BLaER1 (cell line): ENCODE results near the gene MS4A1.

ENCODE experiments used
- H3K27ac ChIP-seq: shearing (Covaris generic); formaldehyde crosslinking; 2 replicates; pipeline ENCODE4 v1.8.1; 2022
- H3K27me3 ChIP-seq: shearing (Covaris generic); formaldehyde crosslinking; 2 replicates; pipeline ENCODE4 v1.8.1; 2022
- H3K36me3 ChIP-seq: shearing (Covaris generic); formaldehyde crosslinking; 2 replicates; pipeline ENCODE4 v1.8.1; 2022
- H3K4me1 ChIP-seq: shearing (Covaris generic); formaldehyde crosslinking; 2 replicates; pipeline ENCODE4 v1.8.1; 2022
- H3K4me2 ChIP-seq: shearing (Covaris generic); formaldehyde crosslinking; 2 replicates; pipeline ENCODE4 v1.8.1; 2022
- H3K4me3 ChIP-seq: shearing (Covaris generic); formaldehyde crosslinking; 2 replicates; pipeline ENCODE4 v1.8.1; 2022
- H3K9ac ChIP-seq: shearing (Covaris generic); formaldehyde crosslinking; 2 replicates; pipeline ENCODE4 v1.8.1; 2022
- H3K9me3 ChIP-seq: shearing (Covaris generic); formaldehyde crosslinking; 2 replicates; pipeline ENCODE4 v1.8.1; 2022
- H4K20me1 ChIP-seq: shearing (Covaris generic); formaldehyde crosslinking; 2 replicates; pipeline ENCODE4 v1.8.1; 2022
- Cebpa-rat ChIP-seq: shearing (Covaris generic); IDR thresholded peaks from 2 replicates; pipeline ENCODE4 v1.8.1; 2022

The MS4A1 gene

DNA sequence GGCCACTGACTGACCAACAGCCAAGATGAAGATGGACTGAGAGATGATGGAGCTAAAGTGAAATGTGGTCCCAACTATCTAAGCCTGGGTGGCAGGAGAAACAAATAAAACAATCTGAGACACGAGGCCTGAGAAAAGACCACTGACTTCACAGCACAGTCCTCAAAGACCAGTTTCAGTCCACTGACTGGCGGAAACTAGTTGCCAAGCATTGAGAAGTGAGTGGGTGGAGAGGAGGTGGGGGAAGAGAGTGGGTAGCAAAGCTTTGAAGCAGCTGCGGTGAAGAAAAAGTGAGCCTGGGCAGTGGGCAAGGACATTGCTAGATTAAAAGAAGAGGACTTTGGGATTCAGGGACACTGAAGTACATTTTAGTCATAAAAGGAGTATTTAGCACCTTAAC lies 1.9 kb downstream of the MS4A1 start:
- Histone ChIP-seq H3K4me3 (no peak overlapping the region; the same call in 1 of the 2 replicates), H3K9ac (no peak overlapping the region), H3K27ac (peak overlapping the region; percentile 13)

DNA sequence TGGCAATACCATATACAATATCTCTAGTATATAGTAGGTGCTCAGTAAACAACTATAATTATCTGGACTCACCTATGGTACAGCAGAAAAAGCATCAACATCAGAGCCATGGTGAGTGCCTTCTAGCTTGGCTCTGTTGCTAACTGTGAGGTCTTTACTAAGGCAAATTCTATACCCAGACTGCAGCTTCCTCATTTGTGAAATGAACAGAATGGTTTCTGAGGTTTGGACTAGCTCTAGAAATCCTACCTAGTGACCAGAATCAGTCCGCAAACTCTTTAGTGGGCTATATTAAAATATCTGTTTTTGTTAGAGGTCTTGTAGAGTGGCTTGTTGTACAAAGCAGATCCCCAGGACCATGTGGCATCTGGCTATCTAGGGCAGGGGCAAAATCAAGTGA lies 3.7 kb downstream of the MS4A1 start:
- no peak overlapping the region for H3K4me3 ChIP-seq
- no peak overlapping the region for H3K4me2 ChIP-seq
- H3K36me3 ChIP-seq, result peaks cover 5% of the 10 kb centered on the region; the same call in 1 of the 2 replicates
- H3K9ac ChIP-seq, result no peak overlapping the region
- H3K27ac ChIP-seq, result no peak overlapping the region
- no peaks in the 10 kb centered on the region for H3K27me3 ChIP-seq
- H3K4me1 ChIP-seq, result peaks cover 40% of the 10 kb centered on the region
- TF ChIP-seq Cebpa-rat, result no peak
- H4K20me1 ChIP-seq, result no peaks in the 10 kb centered on the region
- H3K9me3 ChIP-seq, result 0 out of 2 replicates have a peak, but pooled peaks cover 6% of the 10 kb centered on the region

More for the DNA sequence above, 1.9 kb downstream of the MS4A1 start:
- Histone ChIP-seq H3K9me3 (0 out of 2 replicates have a peak, but pooled peaks cover 6% of the 10 kb centered on the region), H3K27me3 (no peaks in the 10 kb centered on the region), H3K36me3 (no peaks in the 10 kb centered on the region), H3K4me2 (peak overlapping the region; percentile 75), H3K4me1 (peaks cover 44% of the 10 kb centered on the region), H4K20me1 (no peaks in the 10 kb centered on the region)
- no peak for TF ChIP-seq Cebpa-rat

DNA sequence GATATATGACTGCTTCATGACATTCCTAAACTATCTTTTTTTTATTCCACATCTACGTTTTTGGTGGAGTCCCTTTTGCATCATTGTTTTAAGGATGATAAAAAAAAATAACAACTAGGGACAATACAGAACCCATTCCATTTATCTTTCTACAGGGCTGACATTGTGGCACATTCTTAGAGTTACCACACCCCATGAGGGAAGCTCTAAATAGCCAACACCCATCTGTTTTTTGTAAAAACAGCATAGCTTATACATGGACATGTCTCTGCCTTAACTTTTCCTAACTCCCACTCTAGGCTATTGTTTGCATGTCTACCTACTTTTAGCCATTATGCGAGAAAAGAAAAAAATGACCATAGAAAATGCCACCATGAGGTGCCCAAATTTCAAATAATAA lies 13.2 kb downstream of the MS4A1 start:
- no peak for TF ChIP-seq Cebpa-rat
- 0 out of 2 replicates have a peak, but pooled peaks cover 3% of the 10 kb centered on the region for H3K36me3 ChIP-seq
- H3K4me1 ChIP-seq, result peaks cover 6% of the 10 kb centered on the region; the same call in 1 of the 2 replicates

DNA sequence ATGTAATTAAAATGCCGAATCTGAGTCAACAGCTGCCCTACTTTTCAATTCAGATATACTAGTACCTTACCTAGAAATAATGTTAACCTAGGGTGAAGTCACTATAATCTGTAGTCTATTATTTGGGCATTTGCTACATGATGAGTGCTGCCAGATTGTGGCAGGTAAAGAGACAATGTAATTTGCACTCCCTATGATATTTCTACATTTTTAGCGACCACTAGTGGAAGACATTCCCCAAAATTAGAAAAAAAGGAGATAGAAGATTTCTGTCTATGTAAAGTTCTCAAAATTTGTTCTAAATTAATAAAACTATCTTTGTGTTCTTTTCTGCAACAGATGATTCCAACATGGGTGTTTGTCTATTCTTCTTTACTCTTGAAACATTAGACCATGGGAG lies 14.1 kb downstream of the MS4A1 start:
- no peak overlapping the region for H3K4me2 ChIP-seq
- no peaks in the 10 kb centered on the region for H4K20me1 ChIP-seq
- H3K9ac ChIP-seq, result no peak overlapping the region
- H3K27ac ChIP-seq, result no peak overlapping the region
- H3K9me3 ChIP-seq, result peaks cover 5% of the 10 kb centered on the region; the same call in 1 of the 2 replicates
- H3K27me3 ChIP-seq, result no peaks in the 10 kb centered on the region
- 0 out of 2 replicates have a peak, but pooled peaks cover 3% of the 10 kb centered on the region for H3K36me3 ChIP-seq
- H3K4me1 ChIP-seq, result peaks cover 2% of the 10 kb centered on the region; the same call in 1 of the 2 replicates
- TF ChIP-seq Cebpa-rat, result no peak
- H3K4me3 ChIP-seq, result no peak overlapping the region

More for the DNA sequence above, 13.2 kb downstream of the MS4A1 start:
- Histone ChIP-seq H3K4me2 (no peak overlapping the region), H3K27ac (no peak overlapping the region), H3K4me3 (no peak overlapping the region), H3K9me3 (no peaks in the 10 kb centered on the region), H3K27me3 (no peaks in the 10 kb centered on the region), H4K20me1 (no peaks in the 10 kb centered on the region), H3K9ac (no peak overlapping the region)

DNA sequence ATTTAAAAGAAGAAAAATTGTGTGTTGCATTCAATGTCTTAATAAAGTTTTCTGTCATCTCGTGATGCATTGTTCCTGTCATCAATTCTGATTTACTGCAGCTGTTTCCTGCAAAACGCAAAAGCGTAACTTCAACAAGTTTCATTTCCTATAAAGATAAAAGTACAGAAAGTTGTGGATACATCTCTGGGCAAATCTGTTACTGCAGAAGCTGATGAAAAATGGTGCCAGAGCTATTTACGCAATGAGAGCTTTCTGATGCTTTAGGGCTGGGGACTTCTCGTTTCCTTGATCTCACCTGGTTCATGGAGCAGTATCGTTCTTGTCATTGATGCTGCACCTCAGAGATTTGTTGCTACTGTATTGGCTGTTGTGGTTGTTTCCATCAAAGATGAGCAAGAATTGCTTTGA lies 21.4 kb downstream of the MS4A1 start:
- Histone ChIP-seq H3K4me2 (peak overlapping the region; percentile 83), H3K9me3 (peaks cover 5% of the 10 kb centered on the region; the same call in 1 of the 2 replicates), H3K9ac (no peak overlapping the region), H3K27me3 (no peaks in the 10 kb centered on the region), H3K4me3 (no peak overlapping the region), H3K36me3 (no peaks in the 10 kb centered on the region), H4K20me1 (no peaks in the 10 kb centered on the region), H3K4me1 (peaks cover 34% of the 10 kb centered on the region), H3K27ac (peak overlapping the region; percentile 79; the same call in 1 of the 2 replicates)
- TF ChIP-seq Cebpa-rat, result peak; percentile 87

DNA sequence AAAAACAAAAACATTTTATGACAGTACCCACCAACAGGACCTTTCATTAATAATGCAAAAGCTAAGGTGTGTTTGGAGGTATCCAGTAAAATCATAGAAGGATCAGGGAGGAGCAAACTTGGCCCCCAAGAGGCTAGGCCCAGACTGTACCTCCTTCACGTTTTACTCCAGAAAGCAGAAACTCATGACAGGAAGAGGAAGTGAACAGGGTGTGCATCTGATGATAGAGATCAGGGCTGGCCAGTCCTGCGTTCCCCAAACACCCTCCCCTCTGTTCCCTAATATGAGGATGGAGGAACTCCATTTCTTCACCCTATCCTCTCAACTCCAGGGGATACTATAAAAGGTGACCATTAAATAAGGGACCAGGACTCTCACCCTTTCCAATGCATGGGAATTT lies 26.7 kb downstream of the MS4A1 start:
- H3K27me3 ChIP-seq, result no peaks in the 10 kb centered on the region
- H3K27ac ChIP-seq, result no peak overlapping the region
- H3K36me3 ChIP-seq, result no peaks in the 10 kb centered on the region
- no peaks in the 10 kb centered on the region for H4K20me1 ChIP-seq
- no peak for TF ChIP-seq Cebpa-rat
- H3K9me3 ChIP-seq, result peaks cover 8% of the 10 kb centered on the region; the same call in 1 of the 2 replicates
- H3K4me3 ChIP-seq, result no peak overlapping the region
- peaks cover 33% of the 10 kb centered on the region for H3K4me1 ChIP-seq
- no peak overlapping the region for H3K4me2 ChIP-seq
- no peak overlapping the region for H3K9ac ChIP-seq

DNA sequence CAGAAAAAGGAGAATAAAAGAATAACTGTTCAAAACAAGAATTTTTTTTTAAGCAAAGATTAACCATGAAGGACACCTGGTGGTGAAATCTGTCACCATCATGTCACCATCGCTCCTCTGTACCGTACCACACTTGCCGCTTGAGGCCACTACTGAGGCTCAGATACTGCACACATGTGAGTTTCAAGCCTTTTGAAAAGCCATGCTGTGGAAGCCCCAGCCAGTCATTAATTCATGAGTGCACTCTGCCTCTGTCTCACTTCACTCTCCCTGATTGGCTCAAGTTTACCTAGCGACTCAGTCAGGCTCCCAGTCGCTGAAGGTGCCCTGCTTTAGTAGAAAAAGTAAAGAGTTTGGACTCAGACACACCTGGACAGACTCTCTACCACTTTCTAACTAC lies 30.3 kb downstream of the MS4A1 start:
- H3K9ac ChIP-seq, result no peak overlapping the region
- H3K9me3 ChIP-seq, result peaks cover 17% of the 10 kb centered on the region; the same call in 1 of the 2 replicates
- no peaks in the 10 kb centered on the region for H3K36me3 ChIP-seq
- H3K4me3 ChIP-seq, result no peak overlapping the region
- H3K27me3 ChIP-seq, result no peaks in the 10 kb centered on the region
- H4K20me1 ChIP-seq, result no peaks in the 10 kb centered on the region
- H3K27ac ChIP-seq, result no peak overlapping the region
- TF ChIP-seq Cebpa-rat, result no peak
- H3K4me1 ChIP-seq, result peaks cover 12% of the 10 kb centered on the region
- no peak overlapping the region for H3K4me2 ChIP-seq

DNA sequence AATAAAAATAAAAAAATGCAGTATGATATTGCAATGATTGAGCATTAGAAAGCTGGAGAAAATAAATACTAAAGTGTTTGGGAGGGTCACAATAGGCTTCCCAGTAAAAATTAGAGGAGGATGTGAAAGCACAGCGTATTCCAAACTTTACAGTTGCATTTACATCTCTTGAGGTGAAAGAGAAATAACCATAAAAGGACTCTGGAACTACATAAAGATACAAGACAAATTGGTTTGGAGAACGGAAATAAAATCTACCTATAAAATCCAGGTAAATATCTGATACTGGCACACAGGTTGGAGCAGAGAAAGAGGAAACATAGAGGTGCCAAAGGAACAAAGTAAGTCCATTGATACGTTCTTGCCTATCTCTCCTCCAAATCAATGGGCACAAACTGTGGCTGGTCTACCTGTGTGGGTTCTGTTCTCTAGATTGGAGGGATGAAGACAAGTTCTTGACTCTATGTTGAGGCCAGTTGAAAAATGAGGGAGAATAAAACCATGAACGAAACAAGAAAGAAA lies 36.9 kb downstream of the MS4A1 start, which contains the start of gene MS4A12:
Gene MS4A12 (plus strand): TSS at position 291 of the 522 bp plus-strand sequence. CDS start 4,541 bp downstream, outside the sequence.
- no peak within 1 kb of the TSS for H3K4me3 ChIP-seq
- no peak for TF ChIP-seq Cebpa-rat
- H3K27me3 ChIP-seq, result no peaks in the 10 kb centered on the region
- H3K36me3 ChIP-seq, result no peaks in the 10 kb centered on the region
- no peak within 1 kb of the TSS for H3K4me2 ChIP-seq
- peaks cover 28% of the 10 kb centered on the region for H3K9me3 ChIP-seq
- H3K9ac ChIP-seq, result no peak within 1 kb of the TSS
- H3K27ac ChIP-seq, result no peak within 1 kb of the TSS
- H3K4me1 ChIP-seq, result peaks cover 5% of the 10 kb centered on the region
- H4K20me1 ChIP-seq, result no peaks in the 10 kb centered on the region

DNA sequence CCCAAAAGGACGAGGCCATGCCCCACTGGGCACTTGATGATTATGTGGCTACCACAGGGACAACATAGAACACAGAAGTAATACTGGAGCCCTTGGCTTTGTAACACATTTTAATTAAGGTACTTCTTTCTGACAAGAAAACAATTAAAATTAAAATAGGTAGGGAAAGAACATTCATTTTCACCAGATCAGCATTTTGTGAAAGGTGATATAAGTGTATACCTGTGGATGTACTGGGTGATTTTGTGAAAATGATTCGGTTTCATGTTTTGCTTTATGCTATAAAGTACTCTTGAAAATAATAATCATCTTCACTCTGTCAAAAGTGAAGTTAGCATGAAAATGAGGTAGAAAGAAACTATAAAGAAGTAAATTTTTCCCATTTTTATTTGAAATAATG lies 37.8 kb downstream of the MS4A1 start:
- TF ChIP-seq Cebpa-rat, result no peak
- no peaks in the 10 kb centered on the region for H4K20me1 ChIP-seq

DNA sequence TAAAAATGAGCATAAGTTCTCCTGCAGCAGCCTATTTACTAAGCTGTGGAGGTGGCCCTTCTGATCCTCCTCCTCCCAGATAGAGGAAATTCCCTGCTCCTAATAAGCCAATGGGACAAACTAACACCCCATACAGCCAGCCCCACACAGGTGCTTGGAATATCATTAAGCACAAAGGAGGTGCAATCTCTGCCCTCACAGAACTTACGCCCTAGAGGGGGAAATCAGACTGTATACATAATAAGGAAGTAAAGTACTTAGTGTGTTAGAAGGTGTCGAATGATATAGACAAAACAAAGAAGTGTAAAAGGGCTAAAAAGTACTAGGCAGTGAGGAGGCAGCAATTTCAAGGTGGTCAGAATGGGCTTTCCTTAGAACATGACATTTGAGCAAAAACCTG lies 42.8 kb downstream of the MS4A1 start:
- Histone ChIP-seq H3K9me3 (peaks cover 10% of the 10 kb centered on the region; the same call in 1 of the 2 replicates), H3K4me1 (peaks cover 35% of the 10 kb centered on the region), H3K27ac (peak overlapping the region; percentile 55), H3K9ac (0 out of 2 replicates have a peak overlapping the region, but pooled peaks have one; percentile 18), H3K27me3 (no peaks in the 10 kb centered on the region), H3K36me3 (no peaks in the 10 kb centered on the region), H3K4me2 (peak overlapping the region; percentile 73), H4K20me1 (no peaks in the 10 kb centered on the region), H3K4me3 (no peak overlapping the region)
- TF ChIP-seq Cebpa-rat, result no peak

More for the DNA sequence above, 37.8 kb downstream of the MS4A1 start:
- Histone ChIP-seq H3K4me1 (peaks cover 14% of the 10 kb centered on the region), H3K4me2 (no peak overlapping the region), H3K27ac (no peak overlapping the region), H3K9ac (no peak overlapping the region), H3K9me3 (peaks cover 28% of the 10 kb centered on the region), H3K36me3 (no peaks in the 10 kb centered on the region), H3K27me3 (no peaks in the 10 kb centered on the region), H3K4me3 (no peak overlapping the region)
